ENCODE measurements around the gene NFIB. TPM values are rescaled to one million over a fixed set of nuclear protein-coding genes. Genes with fewer than 3 reads are reported as not detected.

Gene NFIB
- total and polyA plus RNA-seq, 2 of the 8 experiments (the other 6 are each of a cell fraction or from before 2014, with no cell fraction given) = 2.6 to 13.1 TPM

DNA sequence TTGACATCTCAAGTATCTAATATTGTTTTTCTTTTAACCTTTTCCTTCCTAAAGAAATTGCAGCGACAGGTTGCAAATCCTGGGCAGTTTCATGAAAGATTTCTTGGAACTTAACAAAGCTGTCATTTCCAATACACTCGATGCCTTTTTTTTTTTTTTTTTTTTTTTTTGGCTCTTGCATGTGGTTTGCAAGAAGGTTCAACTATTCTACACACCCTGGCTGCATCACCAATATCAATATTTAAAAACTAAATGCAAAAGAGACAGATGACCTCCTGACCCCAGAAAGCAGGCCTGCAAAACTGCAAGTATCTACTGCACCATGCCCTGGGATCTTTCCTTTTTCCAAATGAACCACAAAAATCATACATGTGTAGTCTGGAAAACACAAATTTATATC, 4.4 kb upstream of the NFIB start (continued):
- TF ChIP-seq CHD7 (IDR thresholded peaks at IDR 0.05; ENCODE audit: insufficient replicate concordance, low read length) = no peak
- no peak for TF ChIP-seq CHD2 (IDR thresholded peaks at IDR 0.05; ENCODE audit: low read length)
- TF ChIP-seq RNF2 (IDR thresholded peaks at IDR 0.05; ENCODE audit: borderline replicate concordance, low read depth, low read length, missing control alignments, poor library complexity, severe bottlenecking) = no peak
- TF ChIP-seq SRF (IDR thresholded peaks at IDR 0.05; ENCODE audit: low read depth, low read length) = no peak
